Ovary (tissue), 3 donors: ENCODE results near the gene PLXNA2.

ENCODE experiments used
- POLR2A ChIP-seq: fragments of 450-650 bp; IDR thresholded peaks from one replicate; pipeline ENCODE4 v1.6.1; 2017; ENCODE audit warnings: antibody characterized with exemption, mild to moderate bottlenecking, moderate library complexity
- TF ChIP-seq, protein P1 (sequence below), 3 donors: fragments of 450-650 bp in 2 of 3; fragments of 200-600 bp in 1 of 3; IDR thresholded peaks; one replicate each; pipeline versions ENCODE4 v1.5.1 to v1.8.0; 2016 to 2022; ENCODE audit warnings: antibody characterized with exemption in 3 of 3, mild to moderate bottlenecking in 1 of 3
- donor health status: DM: no; HTN: no; CAD: no.

DNA sequence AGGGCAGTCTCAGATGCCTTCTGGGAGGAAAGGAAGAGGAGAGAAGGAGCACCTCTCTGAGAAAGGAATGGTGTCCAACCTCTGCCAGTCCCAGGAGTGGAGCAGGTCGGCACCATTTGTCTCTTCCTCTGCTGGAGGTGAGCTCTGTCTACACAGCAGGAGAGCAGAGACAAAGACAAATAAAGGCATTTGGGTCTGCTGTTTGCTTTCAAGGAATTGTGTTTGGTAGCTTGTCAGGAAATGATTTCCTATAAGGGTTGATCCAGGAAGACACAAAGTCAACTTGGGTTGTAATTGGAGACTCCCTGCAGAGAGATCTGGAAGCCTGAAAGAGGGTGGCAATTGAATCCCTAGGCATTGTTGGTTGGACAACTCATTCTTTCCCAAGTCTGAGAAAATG lies 34.5 kb upstream of the PLXNA2 start:
- TF ChIP-seq POLR2A = no peak
- TF ChIP-seq, protein P1, sequence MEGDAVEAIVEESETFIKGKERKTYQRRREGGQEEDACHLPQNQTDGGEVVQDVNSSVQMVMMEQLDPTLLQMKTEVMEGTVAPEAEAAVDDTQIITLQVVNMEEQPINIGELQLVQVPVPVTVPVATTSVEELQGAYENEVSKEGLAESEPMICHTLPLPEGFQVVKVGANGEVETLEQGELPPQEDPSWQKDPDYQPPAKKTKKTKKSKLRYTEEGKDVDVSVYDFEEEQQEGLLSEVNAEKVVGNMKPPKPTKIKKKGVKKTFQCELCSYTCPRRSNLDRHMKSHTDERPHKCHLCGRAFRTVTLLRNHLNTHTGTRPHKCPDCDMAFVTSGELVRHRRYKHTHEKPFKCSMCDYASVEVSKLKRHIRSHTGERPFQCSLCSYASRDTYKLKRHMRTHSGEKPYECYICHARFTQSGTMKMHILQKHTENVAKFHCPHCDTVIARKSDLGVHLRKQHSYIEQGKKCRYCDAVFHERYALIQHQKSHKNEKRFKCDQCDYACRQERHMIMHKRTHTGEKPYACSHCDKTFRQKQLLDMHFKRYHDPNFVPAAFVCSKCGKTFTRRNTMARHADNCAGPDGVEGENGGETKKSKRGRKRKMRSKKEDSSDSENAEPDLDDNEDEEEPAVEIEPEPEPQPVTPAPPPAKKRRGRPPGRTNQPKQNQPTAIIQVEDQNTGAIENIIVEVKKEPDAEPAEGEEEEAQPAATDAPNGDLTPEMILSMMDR (IDR thresholded peaks at IDR 0.05) = no peak
